HepG2 (cell line): Measurements from ENCODE around the gene SZRD1. TPM values are rescaled to one million over a fixed set of nuclear protein-coding genes. Genes with fewer than 3 reads are reported as not detected.

ENCODE experiments used
- ATAC-seq: fragments of 200-7000 bp; cut with Tn5 transposase; 3 replicates; pipeline ENCODE4 v1.9.1; 2020; ENCODE audit warnings: mild to moderate bottlenecking, moderate library complexity
- BruUV-seq: library from RNA; stranded (reverse); fragments of 400-500 nt; replicated peaks from 2 replicates; lab custom pipeline; 2021; lab: Mats Ljungman, UMichigan
- CTCF ChIA-PET: fragments of 300-600 bp; formaldehyde crosslinking; extraction: SDS; loops from one replicate; lab custom pipeline; 2021; ENCODE audit warnings: low total read pairs, inconsistent platforms, low intra/inter-chr PET ratio; lab: Yijun Ruan, JAX
- POLR2A ChIA-PET: fragments of 350-600 bp; sonication (Branson Sonifier 250); formaldehyde crosslinking; loops from one replicate; lab custom pipeline; 2020; ENCODE audit warnings: antibody characterized with exemption, inconsistent platforms; lab: Yijun Ruan, JAX
- DNase-seq: peaks from one replicate; pipeline ENCODE4 v3.0.0-alpha.2; 2015; ENCODE audit warnings: low spot score
- FAIRE-seq: peaks from 3 replicates; lab custom pipeline; 2011; peaks lifted over from hg19 to GRCh38; lab: Jason Lieb, UNC
- H2AFZ ChIP-seq: one replicate; pipeline ENCODE4 v1.6.1; 2011; ENCODE audit warnings: low read length, inconsistent platforms
- H3K27ac ChIP-seq: fragments of 300-600 bp; 3 replicates; pipeline ENCODE4 v1.8.0; 2011; ENCODE audit warnings: mixed run types, mild to moderate bottlenecking, mixed read lengths, low read length, inconsistent platforms; ENCODE audit not compliant: insufficient read depth; ENCODE audit errors: extremely low read length
- H3K27me3 ChIP-seq, 2 experiments: fragments of 200-600 bp in 1 of 2; 2 replicates in 1 of 2; 3 replicates in 1 of 2; pipeline versions ENCODE4 v1.6.0 to v1.8.0; 2011; ENCODE audit warnings: low read length in 2 of 2, mild to moderate bottlenecking in 2 of 2, moderate library complexity in 2 of 2, inconsistent platforms in 1 of 2; ENCODE audit not compliant: insufficient read depth in 2 of 2, control insufficient read depth in 1 of 2
- H3K36me3 ChIP-seq, 2 experiments: fragments of 200-600 bp in 1 of 2; replicated peaks in 1 of 2; 2 replicates in 1 of 2; 3 replicates in 1 of 2; pipeline versions ENCODE4 v1.5.1 to v1.8.0; 2011; ENCODE audit warnings: low read length in 2 of 2, inconsistent platforms in 1 of 2; ENCODE audit not compliant: insufficient read depth in 2 of 2, control insufficient read depth in 1 of 2
- H3K4me1 ChIP-seq: 2 replicates; pipeline ENCODE4 v1.5.1; 2012; ENCODE audit warnings: low read length, inconsistent platforms; ENCODE audit not compliant: insufficient read depth
- H3K4me2 ChIP-seq: 2 replicates; pipeline ENCODE4 v1.6.0; 2011; ENCODE audit warnings: low read depth, low read length, inconsistent platforms
- H3K4me3 ChIP-seq, 3 experiments: fragments of 200-600 bp in 1 of 3; sonication (generic), shearing (Covaris generic) in 1 of 3; replicated peaks in 1 of 3; 2 replicates each; pipeline ENCODE4 v1.5.1; 2011 to 2016; ENCODE audit warnings: low read length in 3 of 3, inconsistent platforms in 2 of 3, low read depth in 2 of 3, mild to moderate bottlenecking in 2 of 3, control low read depth in 1 of 3, mixed read lengths in 1 of 3; ENCODE audit not compliant: insufficient read depth in 1 of 3
- H3K79me2 ChIP-seq: one replicate; pipeline ENCODE4 v1.6.1; 2011; ENCODE audit warnings: low read length, inconsistent platforms; ENCODE audit not compliant: insufficient read depth
- H3K9ac ChIP-seq: 2 replicates; pipeline ENCODE4 v1.6.0; 2011; ENCODE audit warnings: mild to moderate bottlenecking, low read depth, low read length, inconsistent platforms; ENCODE audit not compliant: insufficient read depth
- H3K9me3 ChIP-seq: 2 replicates; pipeline ENCODE4 v1.5.1; 2012; ENCODE audit warnings: mild to moderate bottlenecking, low read length
- H4K20me1 ChIP-seq: 2 replicates; pipeline ENCODE4 v1.6.0; 2011; ENCODE audit warnings: inconsistent platforms, mild to moderate bottlenecking, low read length, moderate library complexity; ENCODE audit not compliant: insufficient read depth
- DZIP1 ChIP-seq: sonication (generic); formaldehyde crosslinking; IDR thresholded peaks from 2 replicates; pipeline ENCODE4 v1.5.0; 2020; ENCODE audit warnings: mild to moderate bottlenecking, missing genetic modification reagents
- ELF4 ChIP-seq: sonication (generic); formaldehyde crosslinking; IDR thresholded peaks from 2 replicates; pipeline ENCODE4 v1.5.0; 2020; ENCODE audit warnings: missing genetic modification reagents, mild to moderate bottlenecking, moderate library complexity, borderline replicate concordance
- PCBP2 ChIP-seq: fragments of 200-400 bp; formaldehyde crosslinking; optimal IDR thresholded peaks from 2 replicates; pipeline ENCODE3; 2018; ENCODE audit warnings: low read length, low read depth; ENCODE audit not compliant: poor library complexity, severe bottlenecking
- RBM22 ChIP-seq: fragments of 200-400 bp; formaldehyde crosslinking; optimal IDR thresholded peaks from 2 replicates; pipeline ENCODE3; 2017; ENCODE audit warnings: mild to moderate bottlenecking, low read length, moderate library complexity
- ZNF615 ChIP-seq: sonication (generic); formaldehyde crosslinking; IDR thresholded peaks from 2 replicates; pipeline ENCODE4 v1.5.0; 2020; ENCODE audit warnings: mild to moderate bottlenecking, missing genetic modification reagents, borderline replicate concordance
- WGBS: methylation state at CpG from one replicate; pipeline ENCODE4 v1.1.6; 2017; ENCODE audit warnings: low lambda C conversion rate; 5-methylcytosine and 5-hydroxymethylcytosine counted together
- in situ Hi-C: cut with HindIII; loops from 2 replicates; pipeline ENCODE4 v1.10.0; 2017; ENCODE audit warnings: low pct_unique_long_range_greater_than_20kb; ENCODE audit not compliant: extremely low pct_ligation_motif_present
- intact Hi-C: fragments of 100-400 bp; cut with micrococcal nuclease; formaldehyde crosslinking; loops from one replicate; pipeline ENCODE4 v1.10.0; 2022; ENCODE audit not compliant: unreplicated experiment
- polyA plus RNA-seq, 8 experiments: library from polyadenylated mRNA; depleted of rRNA in 3 of 8; stranded (reverse) in 7 of 8; unstranded in 1 of 8; fragments of >200 nt; fragmentation: Illumina TruSeq in 4 of 8; extraction: Trizol in 4 of 8; gene quantifications; 2 replicates each; pipeline versions ENCODE4 v1.2.1 to v1.2.3, GENCODE V29; 2011 to 2016; ENCODE audit warnings: low read depth in 4 of 8, missing spikeins in 1 of 8, mixed read lengths in 1 of 8; ENCODE audit not compliant: insufficient read depth in 1 of 8
- total RNA-seq, 5 experiments: library from RNA; depleted of rRNA; stranded (reverse); fragments of >200 nt; fragmentation: Illumina TruSeq; extraction: Trizol; gene quantifications; 2 replicates each; pipeline ENCODE4 v1.2.3, GENCODE V29; 2016; ENCODE audit warnings: low read depth in 1 of 5
- TF ChIP-seq, protein P1 (sequence below): sonication (generic); formaldehyde crosslinking; conservative IDR thresholded peaks from 2 replicates; pipeline ENCODE4 v1.4.0; 2020; ENCODE audit warnings: mild to moderate bottlenecking, missing genetic modification reagents, moderate library complexity

SZRD1 gene
- total and polyA plus RNA-seq, 2 of the 13 experiments (the other 11 are each of a cell fraction or from before 2014, with no cell fraction given) = 28.5 to 41.4 TPM

DNA sequence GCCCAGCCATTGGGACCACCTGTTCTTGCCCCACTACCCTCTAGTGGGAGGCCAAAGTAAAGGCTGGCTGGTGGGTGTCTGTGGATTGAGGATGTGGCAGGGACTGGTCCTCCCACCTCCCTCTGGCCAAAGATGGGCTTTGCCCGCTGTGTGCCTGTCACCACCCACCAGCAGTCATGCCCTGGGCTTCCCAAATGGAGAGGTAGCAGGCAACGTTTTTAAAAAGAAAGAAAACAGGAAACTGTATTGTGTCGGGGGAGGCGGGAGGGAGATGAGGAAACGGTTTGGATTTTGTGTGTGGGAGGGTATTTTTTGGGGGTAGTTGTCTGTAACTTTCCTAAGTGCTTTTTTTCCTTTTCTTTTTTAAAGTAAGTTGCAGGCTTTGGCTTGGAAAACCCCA lies 30.1 kb downstream of the SZRD1 start (continued):
- TF ChIP-seq DZIP1 (no peak), PCBP2 (no peak), ELF4 (CRISPR knock-in tag) (no peak)
- TF ChIP-seq, protein P1, sequence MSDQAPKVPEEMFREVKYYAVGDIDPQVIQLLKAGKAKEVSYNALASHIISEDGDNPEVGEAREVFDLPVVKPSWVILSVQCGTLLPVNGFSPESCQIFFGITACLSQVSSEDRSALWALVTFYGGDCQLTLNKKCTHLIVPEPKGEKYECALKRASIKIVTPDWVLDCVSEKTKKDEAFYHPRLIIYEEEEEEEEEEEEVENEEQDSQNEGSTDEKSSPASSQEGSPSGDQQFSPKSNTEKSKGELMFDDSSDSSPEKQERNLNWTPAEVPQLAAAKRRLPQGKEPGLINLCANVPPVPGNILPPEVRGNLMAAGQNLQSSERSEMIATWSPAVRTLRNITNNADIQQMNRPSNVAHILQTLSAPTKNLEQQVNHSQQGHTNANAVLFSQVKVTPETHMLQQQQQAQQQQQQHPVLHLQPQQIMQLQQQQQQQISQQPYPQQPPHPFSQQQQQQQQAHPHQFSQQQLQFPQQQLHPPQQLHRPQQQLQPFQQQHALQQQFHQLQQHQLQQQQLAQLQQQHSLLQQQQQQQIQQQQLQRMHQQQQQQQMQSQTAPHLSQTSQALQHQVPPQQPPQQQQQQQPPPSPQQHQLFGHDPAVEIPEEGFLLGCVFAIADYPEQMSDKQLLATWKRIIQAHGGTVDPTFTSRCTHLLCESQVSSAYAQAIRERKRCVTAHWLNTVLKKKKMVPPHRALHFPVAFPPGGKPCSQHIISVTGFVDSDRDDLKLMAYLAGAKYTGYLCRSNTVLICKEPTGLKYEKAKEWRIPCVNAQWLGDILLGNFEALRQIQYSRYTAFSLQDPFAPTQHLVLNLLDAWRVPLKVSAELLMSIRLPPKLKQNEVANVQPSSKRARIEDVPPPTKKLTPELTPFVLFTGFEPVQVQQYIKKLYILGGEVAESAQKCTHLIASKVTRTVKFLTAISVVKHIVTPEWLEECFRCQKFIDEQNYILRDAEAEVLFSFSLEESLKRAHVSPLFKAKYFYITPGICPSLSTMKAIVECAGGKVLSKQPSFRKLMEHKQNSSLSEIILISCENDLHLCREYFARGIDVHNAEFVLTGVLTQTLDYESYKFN (CRISPR knock-in tag) = no peak

- POLR2A ChIA-PET = no interaction called here
- 100% methylated on average over 3 of the region's 5 CpGs for WGBS
- Histone ChIP-seq H3K9me3 (no peaks in the 10 kb centered on the region), H2AFZ (no peak overlapping the region)
- no TSS peak for BruUV-seq
- TF ChIP-seq RBM22 (peak; percentile 56), ZNF615 (CRISPR knock-in tag) (no peak)
- TF ChIP-seq, all 625 proteins: peak for 1
- H4K20me1 ChIP-seq = 0 out of 2 replicates have a peak, but pooled peaks cover 7% of the 10 kb centered on the region
- CTCF ChIA-PET = no interaction called here
- H3K79me2 ChIP-seq = peaks cover 3% of the 10 kb centered on the region
- H3K4me3 ChIP-seq = no peak overlapping the region
- DNase-seq (no peak), ATAC-seq (no peak), FAIRE-seq (no peak)
- no peak overlapping the region for H3K27ac ChIP-seq
- peaks cover 26 to 37% of the 10 kb centered on the region in 2 experiments; a peak in 4 of 5 replicates for H3K36me3 ChIP-seq
- in situ Hi-C loops (no loop called here), intact Hi-C loops (no loop called here)
- no peak overlapping the region for H3K9ac ChIP-seq
- H3K27me3 ChIP-seq = no peaks in the 10 kb centered on the region
- no peak overlapping the region for H3K4me2 ChIP-seq
- no peaks in the 10 kb centered on the region for H3K4me1 ChIP-seq
Observed at GRCh38 chr1:16398371-16398953, 31.4 kb downstream of the SZRD1 start.
